Measurements from ENCODE around the gene SLC36A1.

DNA sequence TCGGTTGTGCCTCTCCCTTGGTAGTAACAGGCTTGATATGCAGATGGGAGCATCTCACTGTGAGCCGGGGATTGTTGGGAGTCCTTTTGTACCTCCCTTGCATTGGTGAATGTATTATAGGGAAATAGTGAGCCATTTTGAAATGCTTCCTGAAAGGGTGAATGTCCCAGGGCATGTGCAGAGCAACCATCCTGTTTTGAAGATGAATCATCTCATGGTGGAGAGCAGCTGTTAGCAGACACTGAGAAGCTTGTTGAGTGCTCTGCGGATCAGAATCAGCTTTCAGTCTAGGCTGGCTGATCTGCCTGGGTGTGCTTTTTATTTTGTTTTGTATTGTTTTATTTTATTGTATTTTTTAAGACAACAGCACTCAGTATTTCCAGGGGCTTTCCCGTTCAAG is 29.7 kb downstream of the SLC36A1 start:
- TF ChIP-seq, protein P1, sequence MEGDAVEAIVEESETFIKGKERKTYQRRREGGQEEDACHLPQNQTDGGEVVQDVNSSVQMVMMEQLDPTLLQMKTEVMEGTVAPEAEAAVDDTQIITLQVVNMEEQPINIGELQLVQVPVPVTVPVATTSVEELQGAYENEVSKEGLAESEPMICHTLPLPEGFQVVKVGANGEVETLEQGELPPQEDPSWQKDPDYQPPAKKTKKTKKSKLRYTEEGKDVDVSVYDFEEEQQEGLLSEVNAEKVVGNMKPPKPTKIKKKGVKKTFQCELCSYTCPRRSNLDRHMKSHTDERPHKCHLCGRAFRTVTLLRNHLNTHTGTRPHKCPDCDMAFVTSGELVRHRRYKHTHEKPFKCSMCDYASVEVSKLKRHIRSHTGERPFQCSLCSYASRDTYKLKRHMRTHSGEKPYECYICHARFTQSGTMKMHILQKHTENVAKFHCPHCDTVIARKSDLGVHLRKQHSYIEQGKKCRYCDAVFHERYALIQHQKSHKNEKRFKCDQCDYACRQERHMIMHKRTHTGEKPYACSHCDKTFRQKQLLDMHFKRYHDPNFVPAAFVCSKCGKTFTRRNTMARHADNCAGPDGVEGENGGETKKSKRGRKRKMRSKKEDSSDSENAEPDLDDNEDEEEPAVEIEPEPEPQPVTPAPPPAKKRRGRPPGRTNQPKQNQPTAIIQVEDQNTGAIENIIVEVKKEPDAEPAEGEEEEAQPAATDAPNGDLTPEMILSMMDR (IDR thresholded peaks at IDR 0.05; ENCODE audit: low read depth, low read length, poor library complexity, severe bottlenecking): no peak
- no peak for TF ChIP-seq EZH2phosphoT487 (IDR thresholded peaks at IDR 0.05; ENCODE audit: borderline replicate concordance, low read length)
